KBM-7 (cell line): ENCODE results near the gene SFMBT1.
A peak's percentile ranks its signal among the peaks of the same experiment; 100 is the strongest.
"Not testable (repeated sequence)": the region's sequence is repeated elsewhere in the genome, so short reads cannot be mapped to it uniquely, and the experiment has no call there.

Source experiments
- DNase-seq: peaks from one replicate; pipeline ENCODE4 v3.0.0-alpha.2; 2015
- in situ Hi-C: fragments of 300-500 bp; cut with MboI; formaldehyde crosslinking; loops from 2 replicates; pipeline ENCODE4 v1.14.3; 2020; ENCODE audit warnings: low sequenced_read_pairs, low pct_unique_long_range_greater_than_20kb, mixed read lengths

Gene SFMBT1

DNA sequence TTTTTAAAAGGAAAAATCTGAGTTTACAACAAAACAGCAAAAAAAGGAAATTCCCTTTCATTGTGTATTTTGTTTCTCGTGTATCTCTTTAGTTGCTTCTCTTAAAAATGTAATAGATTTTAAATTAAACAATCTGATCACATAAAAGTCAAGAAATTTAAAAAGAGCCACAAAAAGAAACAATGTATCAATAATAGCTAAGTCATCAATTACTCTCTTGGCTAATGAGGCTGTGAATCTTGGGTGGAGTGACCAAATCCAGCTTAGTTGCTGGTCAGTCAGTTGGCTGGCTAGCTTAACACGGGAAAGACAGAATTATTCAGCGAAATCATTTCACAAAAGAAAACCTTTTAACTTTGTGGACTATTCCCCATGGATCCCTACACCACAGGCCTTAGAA lies 3.2 kb downstream of the SFMBT1 start:
- in situ Hi-C loops, result no loop called here
- no peak for DNase-seq

DNA sequence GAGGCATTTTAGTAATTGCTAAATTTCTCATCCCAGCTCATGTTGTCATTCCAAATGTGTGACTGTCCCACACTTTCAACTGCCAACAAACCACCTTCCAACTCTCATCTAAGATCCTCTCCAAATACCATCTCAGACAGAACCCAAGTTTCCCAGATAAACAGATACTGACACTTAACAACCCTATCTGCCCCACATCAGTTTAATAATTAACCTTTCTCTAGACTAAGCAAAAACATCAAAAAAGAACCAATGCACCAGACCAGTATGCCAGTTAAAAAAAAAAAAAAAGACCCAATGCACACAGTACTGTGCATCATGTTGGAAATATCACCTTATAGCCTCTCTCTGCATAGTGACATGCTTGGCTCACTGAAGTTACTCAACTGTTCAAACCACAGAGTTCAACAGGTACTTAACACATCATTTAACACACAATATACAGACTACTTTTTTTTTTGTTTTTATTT lies 5.5 kb downstream of the SFMBT1 start:
- in situ Hi-C loops, result no loop called here
- DNase-seq, result no peak

DNA sequence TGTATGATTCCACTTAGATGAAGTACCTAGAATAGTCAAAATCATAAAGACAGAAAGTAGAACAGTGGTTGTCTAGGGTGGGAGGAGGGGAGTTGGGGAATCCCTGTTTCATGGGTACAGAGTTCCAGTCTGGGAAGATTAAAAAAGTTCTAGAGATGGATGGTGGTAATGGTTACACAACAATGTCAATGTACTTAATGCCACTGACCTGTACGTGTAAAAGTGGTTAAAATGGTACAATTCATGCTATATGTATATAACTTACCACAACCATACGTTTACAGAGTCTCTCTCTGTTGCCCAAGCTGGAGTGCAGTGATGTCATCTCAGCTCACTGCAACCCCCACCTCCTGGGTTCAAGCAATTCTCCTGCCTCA lies 6.5 kb downstream of the SFMBT1 start:
- in situ Hi-C loops, result no loop called here
- no peak for DNase-seq

DNA sequence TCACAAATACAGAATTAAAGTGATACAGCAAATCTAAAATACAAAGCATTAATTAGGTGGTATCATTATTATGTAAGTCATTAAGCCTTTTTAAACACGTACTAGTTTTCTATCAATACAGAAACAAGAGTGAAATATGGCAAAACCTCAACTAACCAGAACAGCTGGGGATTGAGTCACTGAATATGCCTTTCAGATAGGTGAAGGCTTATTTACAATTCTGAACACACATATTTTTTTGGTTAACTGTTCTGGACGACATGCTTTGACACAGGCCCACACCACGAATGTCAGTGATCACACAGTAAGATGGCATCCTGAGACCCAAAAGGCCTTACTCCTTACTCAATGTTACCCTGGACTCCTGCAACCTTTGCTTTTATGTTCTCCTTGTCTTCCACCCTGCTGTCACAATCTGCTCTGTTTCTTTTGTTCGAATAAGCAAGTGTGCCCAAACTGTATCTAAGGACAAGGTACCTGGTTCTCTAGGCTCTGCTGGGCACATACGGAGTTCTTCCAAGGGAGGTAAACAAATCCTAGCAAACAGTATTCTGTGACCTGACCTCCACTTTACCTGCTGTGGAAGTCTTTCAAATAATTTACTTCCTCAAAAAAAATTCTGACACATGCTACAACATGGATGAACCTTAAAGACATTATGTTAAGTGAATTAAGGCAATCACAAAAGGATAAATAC lies 7.0 kb downstream of the SFMBT1 start:
- in situ Hi-C loops, result no loop called here
- DNase-seq, result no peak

DNA sequence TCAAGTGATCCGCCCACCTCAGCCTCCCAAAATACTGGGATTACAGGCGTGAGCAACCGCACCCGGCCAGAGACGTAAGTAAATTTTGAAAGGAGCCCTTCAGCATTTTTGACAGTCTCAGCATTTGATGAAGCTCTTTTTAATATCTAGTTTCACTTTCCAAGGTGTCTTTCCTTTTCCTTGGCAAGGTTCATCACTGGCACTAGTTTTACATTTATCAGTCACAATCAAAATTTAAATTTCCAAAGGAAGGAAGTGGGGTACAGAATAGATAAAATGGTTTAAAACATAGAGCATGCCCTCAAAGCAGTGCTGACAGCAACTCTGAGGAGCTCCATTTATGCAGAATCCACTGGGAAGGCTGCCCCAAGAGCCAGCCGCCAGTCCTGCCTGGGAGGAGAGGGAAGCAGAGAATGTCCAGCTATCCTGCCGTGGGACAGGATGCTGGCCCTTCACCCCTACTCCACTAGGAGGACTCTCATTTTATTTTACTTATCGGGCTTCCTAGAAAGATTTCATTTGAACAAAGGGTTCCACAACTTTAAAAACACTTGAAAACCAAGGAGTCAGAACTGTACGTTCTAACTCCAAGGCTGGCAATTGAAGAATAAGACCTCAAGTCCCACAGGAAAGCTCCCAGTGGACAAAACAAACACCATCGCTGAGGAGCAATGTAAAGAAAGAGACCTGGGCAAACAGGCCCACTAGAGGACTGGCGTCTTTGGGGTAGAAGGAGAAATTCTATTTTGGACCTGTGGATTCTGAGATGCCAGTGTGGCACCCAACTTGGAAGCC lies 9.9 kb downstream of the SFMBT1 start:
- in situ Hi-C loops, result no loop called here
- DNase-seq, result no peak

DNA sequence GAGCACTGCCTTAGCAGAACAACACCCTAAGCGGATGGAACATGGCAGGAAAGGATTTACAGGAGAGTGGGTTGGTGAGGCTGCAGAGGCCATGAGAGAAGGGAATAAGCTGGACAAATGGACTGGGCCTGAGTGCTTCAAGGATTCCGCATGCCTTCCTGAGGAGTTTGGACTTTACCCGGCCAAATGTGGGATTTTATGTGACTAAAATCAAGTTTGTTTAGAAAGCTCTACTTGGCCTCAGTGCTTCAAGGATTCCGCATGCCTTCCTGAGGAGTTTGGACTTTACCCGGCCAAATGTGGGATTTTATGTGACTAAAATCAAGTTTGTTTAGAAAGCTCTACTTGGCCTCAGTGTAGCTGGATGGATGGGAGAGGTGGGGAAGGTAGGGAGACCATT lies 10.9 kb downstream of the SFMBT1 start:
- in situ Hi-C loops, DNase-seq: not testable (repeated sequence)

DNA sequence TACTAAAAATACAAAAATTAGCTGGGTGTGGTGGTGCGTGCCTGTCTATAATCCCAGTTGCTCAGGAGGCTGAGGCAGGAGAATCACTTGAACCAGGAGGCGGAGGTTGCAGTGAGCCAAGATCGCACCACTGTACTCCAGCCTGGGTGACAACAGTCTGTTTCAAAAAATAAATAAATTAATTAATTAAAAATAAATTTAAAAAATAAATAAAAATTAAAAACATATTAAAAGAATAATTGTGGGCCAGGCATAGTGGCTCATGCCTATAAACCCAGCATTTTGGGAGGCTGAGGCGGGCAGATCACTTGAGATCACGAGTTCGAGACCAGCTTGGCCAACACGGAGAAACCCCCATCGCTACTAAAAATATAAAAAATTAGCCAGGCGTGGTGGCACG lies 11.5 kb downstream of the SFMBT1 start:
- in situ Hi-C loops, DNase-seq: not testable (repeated sequence)

DNA sequence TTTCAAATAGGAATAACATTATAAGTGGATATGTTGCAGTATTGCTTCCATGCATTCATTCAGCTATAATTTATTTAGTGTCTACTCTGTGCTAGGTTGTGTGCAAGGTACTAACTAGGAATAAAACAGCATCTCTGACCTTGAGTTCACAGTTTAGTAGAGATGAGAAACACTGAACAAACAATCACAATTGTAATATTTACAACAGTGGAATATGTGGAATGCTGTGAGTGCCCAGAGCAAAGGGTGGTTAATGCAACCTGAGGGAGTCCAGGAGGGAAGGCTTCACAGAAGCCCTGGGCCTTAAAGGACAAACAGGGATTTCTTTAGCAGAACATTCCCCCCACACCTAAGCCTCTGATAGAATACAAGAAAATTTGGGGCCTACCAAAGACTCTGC lies 13.3 kb downstream of the SFMBT1 start:
- in situ Hi-C loops, result no loop called here

DNA sequence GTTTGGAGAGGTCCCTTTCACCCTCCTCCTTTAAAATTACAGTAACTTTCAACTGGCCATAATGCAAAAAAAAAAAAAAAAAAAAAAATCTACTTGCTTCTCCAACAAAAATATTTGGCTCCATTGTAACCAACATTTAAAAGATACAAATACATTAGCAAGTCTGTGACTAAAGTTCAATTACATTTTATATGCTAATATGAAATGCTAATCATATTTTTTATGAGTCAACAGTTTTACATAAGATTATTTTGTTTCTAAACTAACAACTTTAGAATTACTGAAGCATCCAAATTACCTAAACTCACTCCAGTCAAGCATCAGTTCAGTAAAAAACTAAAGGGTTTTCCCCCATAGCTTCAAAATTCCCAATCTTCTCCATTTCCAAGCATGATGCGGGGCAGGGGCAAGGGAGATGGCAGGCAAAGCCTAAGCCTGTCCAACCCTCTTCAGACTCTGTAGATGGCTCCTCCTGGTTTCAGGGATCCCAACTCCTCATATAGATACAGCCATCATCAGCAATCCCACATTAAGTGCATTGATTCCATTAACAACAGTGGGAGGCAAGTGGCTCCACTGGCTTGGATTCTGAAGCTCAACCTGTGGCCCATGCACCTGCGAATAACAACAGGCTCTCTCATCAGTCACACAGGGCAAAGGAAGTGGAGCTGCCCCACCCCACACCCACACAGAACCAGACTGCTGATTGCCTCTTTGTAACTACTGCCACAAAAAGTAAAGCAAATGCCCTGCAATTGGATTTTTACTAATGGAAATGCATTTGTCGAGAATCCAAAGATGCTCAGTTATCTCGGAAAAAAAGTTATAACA lies 15.0 kb downstream of the SFMBT1 start:
- in situ Hi-C loops, result no loop called here
- no peak for DNase-seq

More for the DNA sequence above, 13.3 kb downstream of the SFMBT1 start:
- DNase-seq, result no peak

DNA sequence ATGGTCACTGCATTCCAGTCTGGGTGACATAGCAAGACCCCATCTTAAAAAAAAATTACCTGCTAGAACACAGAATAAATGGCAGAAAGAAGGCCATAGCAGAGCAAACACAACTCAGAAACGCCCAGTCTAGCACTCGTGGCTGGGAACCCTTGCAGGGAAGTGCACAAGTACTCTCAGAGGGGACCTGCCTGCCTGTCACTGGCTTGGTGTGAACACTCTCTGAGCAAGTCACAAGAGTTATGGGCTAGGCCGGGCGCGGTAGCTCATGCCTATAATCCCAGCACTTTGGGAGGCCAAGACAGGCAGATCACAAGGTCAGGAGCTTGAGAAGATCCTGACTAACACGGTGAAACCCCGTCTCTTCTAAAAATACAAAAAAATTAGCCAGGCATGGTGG lies 17.2 kb downstream of the SFMBT1 start:
- in situ Hi-C loops, result no loop called here
- no peak for DNase-seq

DNA sequence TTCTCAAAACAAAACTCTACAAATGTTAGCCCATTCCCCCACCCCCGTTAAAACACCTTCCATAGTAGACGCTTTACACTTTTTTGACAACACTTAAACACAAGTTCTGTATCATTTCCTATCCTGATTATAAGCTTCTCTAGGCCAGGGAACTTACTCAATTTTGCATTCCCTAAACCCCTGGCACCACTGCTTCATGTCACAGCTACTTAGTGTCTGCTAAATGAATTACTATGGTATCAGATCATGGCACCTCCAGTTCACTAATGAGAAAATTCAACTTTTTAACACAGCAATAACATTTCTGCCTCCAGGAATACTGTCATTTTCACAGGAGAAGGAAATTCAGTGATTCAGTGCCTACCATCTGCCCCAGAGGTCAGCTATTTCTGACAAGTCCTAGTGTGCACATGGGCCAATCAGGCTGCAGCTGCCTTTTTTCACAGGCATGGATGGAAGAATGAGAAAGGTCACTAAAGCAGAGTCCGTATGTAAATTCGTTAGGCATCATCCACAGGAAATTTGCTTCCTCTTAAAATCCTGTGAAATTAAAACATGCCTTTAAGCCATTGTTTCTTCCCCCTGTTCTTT lies 18.5 kb downstream of the SFMBT1 start:
- DNase-seq, result no peak
- in situ Hi-C loops, result no loop called here

DNA sequence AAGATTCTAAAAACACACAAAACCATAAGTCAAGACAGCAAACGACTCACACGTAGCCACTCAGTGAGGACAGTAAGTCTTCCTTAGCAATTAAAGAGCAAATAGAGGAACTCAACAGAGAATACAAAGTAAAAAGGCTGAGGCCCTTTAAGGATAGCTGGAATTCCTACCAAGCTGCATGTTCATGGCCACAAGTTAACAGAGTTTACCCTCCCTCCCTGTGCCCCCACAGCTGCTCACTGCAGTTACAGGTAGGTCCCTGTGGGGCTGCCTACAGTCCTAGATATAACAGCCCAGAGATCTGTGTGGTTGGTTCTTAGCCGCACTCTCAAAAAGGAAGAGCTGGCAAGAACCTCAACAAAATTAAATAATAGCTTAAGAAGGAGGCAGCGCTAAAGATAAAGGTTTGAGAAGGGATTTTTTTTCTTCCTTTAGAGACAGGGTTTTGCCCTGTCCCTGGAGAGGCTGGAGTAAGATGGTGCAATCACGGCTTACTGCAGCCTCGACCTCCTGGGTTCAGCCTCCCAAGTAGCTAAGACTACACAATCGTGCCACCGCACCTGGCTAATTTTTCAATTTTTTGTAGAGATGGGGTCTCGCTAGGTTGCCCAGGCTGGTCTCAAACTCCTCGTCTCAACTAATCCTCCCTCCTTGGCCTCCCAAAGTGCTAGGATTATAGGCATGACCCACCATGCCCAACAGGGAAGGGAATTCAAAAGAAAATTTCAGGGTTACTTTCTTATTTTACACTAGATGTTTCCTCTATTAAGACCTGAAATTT lies 19.3 kb downstream of the SFMBT1 start:
- in situ Hi-C loops, result no loop called here
- peak; percentile 32 for DNase-seq

DNA sequence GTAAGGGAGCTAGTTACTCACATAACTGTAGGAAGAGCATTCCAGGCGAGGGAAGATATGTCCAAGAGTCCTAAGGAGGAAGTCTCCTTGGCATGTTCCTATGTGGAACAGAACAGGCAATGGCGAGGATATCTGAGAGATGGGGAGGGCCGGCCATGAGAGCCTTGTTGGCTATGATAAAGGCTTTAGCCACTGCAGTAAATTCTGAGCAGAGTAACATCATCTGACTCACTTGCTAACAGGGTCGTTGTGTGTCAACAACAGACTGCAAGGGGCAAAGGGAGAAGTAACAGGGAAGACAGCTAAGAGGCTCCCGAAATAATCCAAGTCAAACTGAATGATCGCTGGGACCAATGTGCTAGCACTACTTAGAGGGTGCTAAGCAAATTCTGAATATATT lies 21.6 kb downstream of the SFMBT1 start:
- in situ Hi-C loops, result no loop called here
- DNase-seq, result no peak

DNA sequence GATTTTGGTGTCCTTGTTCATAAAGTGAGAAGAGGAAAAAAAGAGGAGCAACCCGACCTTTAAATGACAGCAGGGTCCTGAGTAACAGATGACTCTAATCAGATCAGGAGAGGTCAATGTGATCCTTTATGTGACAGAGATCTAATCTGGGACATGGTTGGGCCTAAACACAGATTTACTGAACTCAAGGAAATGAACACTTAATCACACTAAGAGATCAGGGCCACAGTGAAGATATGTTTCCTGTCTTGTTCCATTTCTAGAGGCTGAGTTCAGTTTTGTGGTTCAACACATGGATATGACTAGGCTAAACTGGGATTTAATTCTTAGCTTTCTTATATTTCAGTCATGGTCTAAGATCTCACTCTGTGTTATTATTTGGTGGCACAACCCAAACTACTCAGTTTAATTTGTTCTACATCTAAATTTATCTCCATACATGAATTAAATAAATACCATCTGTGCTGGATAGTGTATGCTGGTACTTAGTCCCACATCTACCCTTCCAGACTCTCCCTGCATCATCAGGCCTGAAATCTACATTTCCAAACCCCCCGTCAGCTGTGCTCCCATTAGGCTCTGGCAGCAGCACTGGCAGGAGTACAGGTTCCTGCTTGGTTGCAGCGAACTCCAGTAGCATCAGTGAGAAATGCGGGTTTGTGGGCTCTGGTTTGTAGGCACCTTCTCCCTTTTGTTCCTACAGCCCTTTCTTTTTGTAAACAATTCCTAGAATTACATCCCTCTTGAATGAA lies 22.6 kb downstream of the SFMBT1 start:
- DNase-seq, result peak; percentile 51
- in situ Hi-C loops, result no loop called here

DNA sequence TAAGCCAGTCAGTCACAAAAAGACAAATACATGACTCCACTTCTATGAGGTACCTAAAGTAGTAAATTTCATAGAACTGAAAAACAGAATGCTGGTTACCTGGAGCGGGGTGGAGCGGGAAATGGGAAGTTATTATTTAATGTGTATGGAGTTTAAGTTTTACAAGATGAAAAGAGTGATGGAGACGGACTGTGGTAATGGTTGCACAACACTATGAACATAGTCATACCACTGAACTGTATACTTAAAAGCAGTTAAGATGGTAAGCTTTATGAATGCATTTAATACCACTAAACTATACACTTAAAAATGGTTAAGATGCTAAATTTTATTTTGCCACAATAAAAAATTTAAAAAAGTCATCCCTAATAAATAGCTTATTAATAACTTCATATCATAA lies 23.2 kb downstream of the SFMBT1 start:
- no peak for DNase-seq
- in situ Hi-C loops, result no loop called here

DNA sequence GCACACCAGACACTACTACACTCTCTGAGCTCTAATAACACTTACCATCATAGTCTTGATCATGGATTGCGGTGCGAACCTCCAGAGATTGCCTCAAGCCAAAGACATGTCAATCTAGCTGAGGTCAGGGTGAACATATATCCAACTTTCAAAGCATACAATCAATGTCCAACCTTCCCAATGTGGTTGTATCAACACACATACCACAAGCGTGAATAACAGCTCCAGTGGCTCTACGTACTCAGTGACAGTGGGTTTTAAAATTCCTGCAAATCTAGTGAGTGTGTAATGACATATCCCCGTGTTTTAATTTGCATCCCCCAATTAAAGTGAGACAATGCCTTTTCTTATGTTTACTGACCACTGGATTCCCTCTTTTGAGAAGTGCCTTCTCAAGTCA lies 29.6 kb downstream of the SFMBT1 start:
- in situ Hi-C loops, result no loop called here
- DNase-seq, result no peak

DNA sequence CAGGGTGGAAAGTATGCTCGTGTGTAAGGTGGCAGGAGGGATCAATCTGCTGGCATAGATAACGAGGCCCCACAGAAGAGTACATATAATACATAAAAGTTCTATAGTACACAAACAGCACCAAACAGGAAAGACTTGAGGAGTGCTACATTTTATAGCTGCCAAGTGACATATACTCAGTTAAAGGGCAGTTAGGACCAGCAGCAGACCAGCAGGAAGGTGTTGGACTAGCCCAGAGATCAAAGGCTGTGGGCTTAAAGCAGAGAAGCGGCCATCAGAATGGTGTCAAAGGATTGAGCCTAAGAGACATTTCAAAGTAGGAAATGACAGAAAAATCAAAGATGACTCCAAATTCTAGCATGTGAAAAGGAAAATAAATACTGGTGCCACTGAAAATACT lies 34.5 kb downstream of the SFMBT1 start:
- in situ Hi-C loops, result no loop called here
- no peak for DNase-seq

DNA sequence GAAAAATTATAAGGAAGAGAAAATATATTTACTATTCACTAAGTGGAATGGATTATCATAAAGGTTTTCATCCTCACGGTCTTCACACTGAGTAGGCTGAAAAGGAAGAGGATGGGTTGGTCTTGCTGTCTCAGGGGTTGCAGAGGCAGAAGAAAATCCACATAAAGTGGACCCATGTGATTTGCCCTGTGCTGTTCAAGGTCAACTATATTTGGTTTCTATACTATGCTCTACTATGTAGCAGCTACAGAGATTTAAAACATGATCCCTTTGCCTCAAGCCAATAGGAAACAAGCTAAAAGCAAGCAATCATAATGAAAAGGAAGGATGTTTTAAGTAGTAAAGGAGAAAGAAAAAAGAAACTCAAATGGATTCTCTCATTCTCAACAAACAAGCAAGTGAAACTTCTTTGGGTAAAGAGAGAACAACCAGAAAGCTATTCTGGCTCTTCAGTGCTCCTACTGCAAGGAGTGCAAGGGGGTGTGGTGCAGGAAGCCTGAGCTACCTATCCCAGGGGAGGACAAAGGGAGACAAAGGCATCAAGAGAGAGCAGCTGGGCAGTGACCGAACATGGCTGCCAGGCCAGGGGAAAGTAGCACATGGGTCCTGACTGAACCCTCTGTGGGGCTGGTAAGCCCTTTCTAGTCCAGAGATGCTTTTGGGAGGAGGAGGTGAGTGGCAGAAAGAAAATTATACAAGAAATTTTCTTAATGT lies 35.9 kb downstream of the SFMBT1 start:
- in situ Hi-C loops, result no loop called here
- DNase-seq, result no peak
